Neural cell (in vitro differentiated cells): Measurements from ENCODE around the gene CMKLR1. TPM values are rescaled to one million over a fixed set of nuclear protein-coding genes. Genes with fewer than 3 reads are reported as not detected.

Experiments
- H2AFZ ChIP-seq: fragments of 200-600, 300-800 bp; sonication (generic), shearing (Covaris generic); 2 replicates; pipeline ENCODE4 v1.6.0; 2014; ENCODE audit warnings: low read depth, mild to moderate bottlenecking, antibody characterized with exemption, low read length, moderate library complexity
- H3F3A ChIP-seq: fragments of 200-600 bp; shearing (Covaris generic); 2 replicates; pipeline ENCODE4 v1.6.1; 2016; ENCODE audit warnings: mild to moderate bottlenecking, moderate library complexity, mixed read lengths, antibody characterized with exemption, low read length; ENCODE audit not compliant: insufficient read depth, poor library complexity, severe bottlenecking
- H3K27ac ChIP-seq: fragments of 200-600, 300-800 bp; sonication (generic), shearing (Covaris generic); 2 replicates; pipeline ENCODE4 v1.5.1; 2014; ENCODE audit warnings: mild to moderate bottlenecking, low read length, moderate library complexity
- H3K27me3 ChIP-seq: fragments of 300-800, 200-600 bp; sonication (generic), shearing (Covaris generic); 2 replicates; pipeline ENCODE4 v1.6.0; 2014; ENCODE audit warnings: mild to moderate bottlenecking, low read depth, low read length, moderate library complexity; ENCODE audit not compliant: insufficient read depth
- H3K36me3 ChIP-seq: fragments of 300-800, 200-600 bp; sonication (generic), shearing (Covaris generic); 2 replicates; pipeline ENCODE4 v1.5.1; 2014; ENCODE audit warnings: mild to moderate bottlenecking, antibody characterized with exemption, low read length, moderate library complexity; ENCODE audit not compliant: insufficient read depth
- H3K4me2 ChIP-seq: fragments of 300-800, 200-600 bp; sonication (generic), shearing (Covaris generic); 2 replicates; pipeline ENCODE4 v1.6.0; 2014; ENCODE audit warnings: mild to moderate bottlenecking, low read length
- H3K4me3 ChIP-seq: fragments of 300-800, 200-600 bp; sonication (generic), shearing (Covaris generic); 2 replicates; pipeline ENCODE4 v1.5.1; 2014; ENCODE audit warnings: mild to moderate bottlenecking, low read length, moderate library complexity
- H3K79me2 ChIP-seq: fragments of 200-600 bp; shearing (Covaris generic); replicated peaks from 2 replicates; pipeline ENCODE4 v1.6.0; 2014; ENCODE audit warnings: mild to moderate bottlenecking, low read length, moderate library complexity; ENCODE audit not compliant: insufficient read depth
- H3K9ac ChIP-seq: fragments of 300-800, 200-600 bp; sonication (generic), shearing (Covaris generic); 2 replicates; pipeline ENCODE4 v1.6.1; 2016; ENCODE audit warnings: mild to moderate bottlenecking, low read length, mixed read lengths
- H3K9me2 ChIP-seq: fragments of 200-600 bp; shearing (Covaris generic); 2 replicates; pipeline ENCODE4 v1.6.1; 2016; ENCODE audit warnings: mild to moderate bottlenecking, low read length, mixed read lengths; ENCODE audit not compliant: insufficient read depth
- H3K9me3 ChIP-seq: fragments of 200-600, 300-800 bp; sonication (generic), shearing (Covaris generic); 2 replicates; pipeline ENCODE4 v1.6.1; 2016; ENCODE audit warnings: mild to moderate bottlenecking, mixed run types, low read length, moderate library complexity, mixed read lengths
- H4K20me1 ChIP-seq: fragments of 200-600 bp; shearing (Covaris generic); 2 replicates; pipeline ENCODE4 v1.6.1; 2016; ENCODE audit warnings: mild to moderate bottlenecking, mixed run types; ENCODE audit not compliant: insufficient read depth
- CTCF ChIP-seq: fragments of 450-650 bp; IDR thresholded peaks from 2 replicates; pipeline ENCODE4 v1.5.1; 2014; ENCODE audit warnings: antibody characterized with exemption, mild to moderate bottlenecking, moderate library complexity; ENCODE audit not compliant: poor library complexity, severe bottlenecking
- EP300 ChIP-seq: fragments of 450-650 bp; conservative IDR thresholded peaks from 2 replicates; pipeline ENCODE4 v1.6.1; 2014; ENCODE audit warnings: antibody characterized with exemption, mild to moderate bottlenecking, moderate library complexity; ENCODE audit not compliant: poor library complexity, severe bottlenecking
- EZH2 ChIP-seq: fragments of 200-600, 300-800 bp; shearing (Covaris generic), sonication (generic); IDR thresholded peaks from 2 replicates; pipeline ENCODE4 v1.6.1; 2014; ENCODE audit warnings: antibody characterized with exemption, low read length, borderline replicate concordance, mild to moderate bottlenecking; ENCODE audit not compliant: insufficient read depth, poor library complexity, severe bottlenecking
- MXI1 ChIP-seq: fragments of 450-650 bp; conservative IDR thresholded peaks from 2 replicates; pipeline ENCODE4 v1.6.1; 2014; ENCODE audit warnings: antibody characterized with exemption, mild to moderate bottlenecking; ENCODE audit not compliant: poor library complexity, severe bottlenecking
- POLR2AphosphoS5 ChIP-seq: IDR thresholded peaks from 2 replicates; pipeline ENCODE4 v1.6.1; 2012
- RAD21 ChIP-seq: fragments of 450-650 bp; conservative IDR thresholded peaks from 2 replicates; pipeline ENCODE4 v1.6.1; 2014; ENCODE audit warnings: antibody characterized with exemption, mild to moderate bottlenecking, moderate library complexity
- REST ChIP-seq: IDR thresholded peaks from 2 replicates; pipeline ENCODE4 v1.6.1; 2012; ENCODE audit warnings: borderline replicate concordance
- SMC3 ChIP-seq: fragments of 450-650 bp; conservative IDR thresholded peaks from 2 replicates; pipeline ENCODE4 v1.6.1; 2014; ENCODE audit warnings: antibody characterized with exemption, mild to moderate bottlenecking, moderate library complexity; ENCODE audit not compliant: poor library complexity
- TAF1 ChIP-seq: IDR thresholded peaks from 2 replicates; pipeline ENCODE4 v1.6.1; 2012; ENCODE audit warnings: low read depth
- polyA plus RNA-seq: library from polyadenylated mRNA; depleted of rRNA; stranded (reverse); fragments of >200 nt; gene quantifications from 2 replicates; pipeline ENCODE4 v1.2.3, GENCODE V29; 2014

The CMKLR1 gene
- polyA plus RNA-seq, 1 donor from 2014 or later, result 0.06 TPM

GRCh38 chr12:108367436-108367835 is 28.3 kb upstream of the CMKLR1 start:
- Histone ChIP-seq H3K27ac (no peak overlapping the region), H3K4me2 (no peak overlapping the region), H3K36me3 (no peaks in the 10 kb centered on the region), H3K9me2 (no peaks in the 10 kb centered on the region), H3K27me3 (no peaks in the 10 kb centered on the region), H3K4me3 (no peak overlapping the region), H3K9ac (no peak overlapping the region), H4K20me1 (no peaks in the 10 kb centered on the region), H3F3A (no peaks in the 10 kb centered on the region), H3K79me2 (no peaks in the 10 kb centered on the region), H3K9me3 (no peaks in the 10 kb centered on the region), H2AFZ (no peak overlapping the region)
- TF ChIP-seq EZH2 (no peak), CTCF (no peak), RAD21 (no peak), SMC3 (no peak), EP300 (no peak)

- Histone ChIP-seq H4K20me1 (no peaks in the 10 kb centered on the region), H3K79me2 (no peaks in the 10 kb centered on the region), H3K36me3 (no peaks in the 10 kb centered on the region), H3K27me3 (no peaks in the 10 kb centered on the region), H3F3A (no peaks in the 10 kb centered on the region), H3K9me2 (no peaks in the 10 kb centered on the region), H3K4me2 (no peak overlapping the region), H3K27ac (no peak overlapping the region), H3K4me3 (no peak overlapping the region), H2AFZ (no peak overlapping the region), H3K9me3 (no peaks in the 10 kb centered on the region), H3K9ac (no peak overlapping the region)
- TF ChIP-seq SMC3 (no peak), RAD21 (no peak), REST (no peak), TAF1 (no peak), EZH2 (no peak), POLR2AphosphoS5 (no peak), CTCF (no peak), EP300 (no peak), MXI1 (no peak)
These were observed 26.2 kb upstream of the CMKLR1 start for GRCh38 chr12:108365324-108365723.
